ENCODE measurements around the gene ATP1B2.
A peak's percentile ranks its signal among the peaks of the same experiment; 100 is the strongest.

The ATP1B2 gene

DNA sequence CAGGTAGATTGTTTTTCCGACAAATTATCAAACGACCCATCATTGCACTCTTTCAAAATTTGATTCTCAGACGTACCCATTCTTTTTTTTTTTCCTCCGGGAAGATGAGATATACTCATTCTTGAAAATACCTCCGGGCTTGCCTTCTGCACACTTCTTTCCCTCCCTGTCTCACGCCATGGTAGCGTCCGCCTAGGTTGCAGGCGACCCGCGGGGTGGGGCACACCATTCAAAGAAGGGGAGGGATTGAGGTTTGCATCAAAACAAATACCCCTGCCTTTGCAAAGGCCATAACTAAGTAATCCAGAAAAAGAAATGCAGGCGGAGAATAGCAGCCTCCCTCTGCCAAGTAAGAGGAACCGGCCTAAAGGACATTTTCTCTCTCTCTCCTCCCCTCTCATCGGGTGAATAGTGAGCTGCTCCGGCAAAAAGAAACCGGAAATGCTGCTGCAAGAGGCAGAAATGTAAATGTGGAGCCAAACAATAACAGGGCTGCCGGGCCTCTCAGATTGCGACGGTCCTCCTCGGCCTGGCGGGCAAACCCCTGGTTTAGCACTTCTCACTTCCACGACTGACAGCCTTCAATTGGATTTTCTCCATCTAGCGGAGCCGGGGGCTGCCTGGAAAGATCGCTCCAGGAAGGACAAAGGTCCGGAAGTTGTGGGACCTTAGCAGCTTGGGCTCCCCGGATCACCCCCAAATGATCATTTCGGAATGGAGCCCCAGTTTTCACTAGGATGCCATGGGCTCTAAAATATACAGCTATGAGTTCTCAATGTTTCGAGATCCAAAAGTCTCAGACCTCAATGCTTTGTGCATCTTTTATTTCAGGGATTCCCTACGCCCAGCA, 35.7 kb downstream of the ATP1B2 start:
- DNase-seq, result peak; percentile 23

DNA sequence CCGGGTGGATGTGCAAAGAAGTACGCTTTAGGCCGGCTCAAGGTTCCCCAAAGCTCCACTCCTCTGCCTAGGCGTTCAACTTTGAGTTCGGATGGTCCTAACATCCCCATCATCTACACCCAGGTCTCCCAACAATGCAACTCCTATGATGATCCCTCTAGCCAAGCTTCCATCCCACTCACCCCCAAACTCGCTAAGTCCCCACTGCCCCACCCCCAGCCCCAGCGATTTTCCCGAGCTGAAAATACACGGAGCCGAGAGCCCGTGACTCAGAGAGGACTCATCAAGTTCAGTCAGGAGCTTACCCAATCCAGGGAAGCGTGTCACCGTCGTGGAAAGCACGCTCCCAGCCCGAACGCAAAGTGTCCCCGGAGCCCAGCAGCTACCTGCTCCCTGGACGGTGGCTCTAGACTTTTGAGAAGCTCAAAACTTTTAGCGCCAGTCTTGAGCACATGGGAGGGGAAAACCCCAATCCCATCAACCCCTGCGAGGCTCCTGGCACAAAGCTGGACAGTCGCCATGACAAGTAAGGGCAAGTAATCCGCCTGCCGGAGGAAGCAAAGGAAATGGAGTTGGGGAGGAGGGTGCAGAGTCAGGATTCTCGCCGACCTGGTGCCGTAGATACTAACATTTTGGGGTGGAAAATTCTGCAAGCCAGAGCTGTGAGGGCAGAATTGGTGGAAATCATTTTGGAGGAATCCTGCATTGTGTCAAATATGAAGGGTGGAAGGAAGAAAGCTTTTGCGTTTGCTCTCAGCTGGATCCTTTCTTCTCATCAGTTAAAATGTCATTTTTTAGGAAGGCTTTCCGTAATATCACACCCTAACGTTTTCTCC, 36.6 kb downstream of the ATP1B2 start, which contains the start of gene TP53:
Gene TP53, minus strand, starts transcription at position 419 of the 836 bp plus-strand sequence. CDS start 10,896 bp downstream, outside the sequence.
- DNase-seq, result peak; percentile 70

DNA sequence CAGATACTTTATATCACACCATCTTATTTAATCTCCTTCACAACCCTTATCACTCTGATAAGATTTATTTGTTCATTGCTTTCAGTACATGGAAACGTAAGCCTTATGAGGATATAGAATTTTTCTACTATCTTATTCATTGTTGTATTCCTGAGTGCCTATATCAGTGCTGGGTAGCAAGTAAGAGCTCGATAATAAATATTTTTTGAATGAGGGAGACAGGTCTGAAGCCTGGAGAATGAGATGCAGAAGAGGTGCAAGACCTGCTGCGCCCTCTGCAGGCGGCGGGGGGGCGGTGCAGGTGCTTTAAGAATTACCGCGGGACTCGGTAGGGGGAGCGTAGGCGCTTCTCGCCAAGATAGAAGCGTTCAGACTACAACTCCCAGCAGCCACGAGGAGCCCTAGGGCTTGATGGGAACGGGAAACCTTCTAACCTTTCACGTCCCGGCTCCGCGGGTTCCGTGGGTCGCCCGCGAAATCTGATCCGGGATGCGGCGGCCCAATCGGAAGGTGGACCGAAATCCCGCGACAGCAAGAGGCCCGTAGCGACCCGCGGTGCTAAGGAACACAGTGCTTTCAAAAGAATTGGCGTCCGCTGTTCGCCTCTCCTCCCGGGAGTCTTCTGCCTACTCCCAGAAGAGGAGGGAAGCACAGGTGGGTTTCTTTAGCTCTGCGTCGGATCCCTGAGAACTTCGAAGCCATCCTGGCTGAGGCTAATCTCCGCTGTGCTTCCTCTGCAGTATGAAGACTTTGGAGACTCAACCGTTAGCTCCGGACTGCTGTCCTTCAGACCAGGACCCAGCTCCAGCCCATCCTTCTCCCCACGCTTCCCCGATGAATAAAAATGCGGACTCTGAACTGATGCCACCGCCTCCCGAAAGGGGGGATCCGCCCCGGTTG, 37.4 kb downstream of the ATP1B2 start, which contains the start of gene WRAP53:
Gene WRAP53, plus strand, starts transcription at position 570 of the 900 bp plus-strand sequence. Its CDS starts 172 bp downstream, at position 742.
- DNase-seq, result peak; percentile 91

DNA sequence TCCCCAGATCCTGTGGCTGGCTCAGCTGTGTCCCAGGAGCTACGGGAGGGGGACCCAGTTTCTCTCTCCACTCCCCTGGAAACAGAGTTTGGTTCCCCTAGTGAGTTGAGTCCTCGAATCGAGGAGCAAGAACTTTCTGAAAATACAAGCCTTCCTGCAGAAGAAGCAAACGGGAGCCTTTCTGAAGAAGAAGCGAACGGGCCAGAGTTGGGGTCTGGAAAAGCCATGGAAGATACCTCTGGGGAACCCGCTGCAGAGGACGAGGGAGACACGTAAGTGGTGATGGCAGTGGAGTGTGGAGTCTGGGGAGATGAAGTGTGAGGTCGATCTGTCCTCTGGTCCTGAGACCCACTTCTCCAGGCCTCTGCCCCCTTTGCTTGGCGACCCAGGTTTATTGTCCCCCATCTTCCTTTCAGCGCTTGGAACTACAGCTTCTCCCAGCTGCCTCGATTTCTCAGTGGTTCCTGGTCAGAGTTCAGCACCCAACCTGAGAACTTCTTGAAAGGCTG, 38.1 kb downstream of the ATP1B2 start:
- DNase-seq, result no peak

DNA sequence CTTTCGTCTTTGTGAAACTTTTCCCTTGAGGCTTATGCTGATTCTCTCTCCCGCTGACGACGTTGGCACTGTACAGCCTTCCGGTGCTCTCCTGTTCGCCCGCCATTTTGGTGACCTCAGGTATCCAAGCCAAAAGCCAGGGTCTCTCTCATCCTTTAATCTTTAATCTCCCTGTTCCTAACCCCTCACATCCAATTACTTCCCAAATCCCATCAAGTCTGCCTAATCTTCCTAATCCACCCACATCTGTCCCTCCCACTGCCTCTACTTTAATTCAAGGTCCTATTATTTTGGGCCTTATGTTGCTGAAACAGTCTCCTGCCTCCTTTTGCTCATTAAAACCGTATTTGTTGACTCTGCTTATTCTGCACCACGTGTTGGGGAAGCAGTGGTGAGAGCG, 44.9 kb downstream of the ATP1B2 start:
- DNase-seq, result no peak

DNA sequence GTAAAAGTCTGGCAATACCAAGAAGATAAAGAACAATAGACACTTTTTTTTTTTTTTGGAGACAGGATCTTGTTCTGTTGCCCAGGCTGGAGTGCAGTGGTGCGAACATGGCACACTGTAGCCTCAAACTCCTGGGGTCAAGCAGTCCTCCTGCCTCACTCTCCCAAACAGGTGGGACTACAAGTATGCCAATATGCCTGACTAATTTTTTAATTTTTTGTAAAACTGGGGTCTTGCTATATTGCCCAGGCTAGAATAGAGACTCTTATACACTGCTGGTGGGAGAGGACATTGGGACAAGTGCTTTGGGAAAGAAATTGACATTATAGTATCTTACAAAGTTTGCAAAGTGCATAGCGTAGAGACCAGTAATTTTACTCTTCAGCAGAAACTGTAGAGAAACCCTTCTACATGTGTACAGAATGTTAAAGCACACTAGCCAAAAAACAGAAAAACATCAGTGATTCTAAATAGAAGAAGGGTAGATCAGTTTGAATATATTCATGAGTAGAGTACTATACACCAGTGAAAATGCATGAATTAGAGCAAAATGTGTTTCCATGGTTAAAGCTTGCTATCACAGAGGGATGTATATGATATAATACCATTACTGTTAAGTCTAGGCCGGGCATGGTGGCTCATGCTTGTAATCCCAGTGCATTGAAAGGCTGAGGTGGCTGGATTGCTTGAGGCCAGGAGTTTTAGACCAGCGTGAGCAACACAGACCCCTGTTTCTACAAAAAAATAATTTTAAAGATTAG, 47.3 kb downstream of the ATP1B2 start:
- DNase-seq, result no peak

DNA sequence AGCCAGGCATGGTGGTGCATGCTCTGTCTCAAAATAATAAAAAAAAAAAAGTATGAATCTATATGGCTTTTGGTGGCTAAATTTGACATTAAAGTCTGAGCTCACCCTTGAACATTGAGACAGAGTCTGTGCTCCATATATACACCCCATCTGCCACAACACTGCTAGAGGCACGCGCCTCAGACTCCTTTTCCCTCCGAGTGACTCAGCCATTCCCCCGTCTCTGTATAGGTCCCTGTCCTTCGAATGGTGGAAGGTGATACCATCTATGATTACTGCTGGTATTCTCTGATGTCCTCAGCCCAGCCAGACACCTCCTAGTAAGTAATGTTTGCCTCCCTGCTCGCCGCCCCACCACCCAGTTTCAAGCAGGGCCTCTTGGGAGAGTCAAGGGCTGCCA, 49.8 kb downstream of the ATP1B2 start:
- no peak for DNase-seq

DNA sequence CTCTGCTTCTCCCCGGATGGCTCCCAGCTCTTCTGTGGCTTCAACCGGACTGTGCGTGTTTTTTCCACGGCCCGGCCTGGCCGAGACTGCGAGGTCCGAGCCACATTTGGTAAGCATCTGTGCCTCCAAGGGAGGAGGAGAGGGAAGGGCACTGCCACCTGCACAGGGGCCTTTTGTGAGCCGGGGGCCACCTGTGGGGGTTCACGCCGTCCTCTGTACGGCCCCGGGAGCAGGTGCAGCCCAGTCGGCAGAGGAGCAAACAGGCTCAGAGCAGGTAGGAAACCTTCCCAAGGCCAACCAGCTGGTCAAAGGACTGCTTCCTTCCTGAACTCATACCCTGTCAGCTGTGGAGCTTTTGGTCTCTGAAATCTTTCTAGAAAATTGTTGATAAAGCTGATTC, 51.0 kb downstream of the ATP1B2 start:
- DNase-seq, result no peak

DNA sequence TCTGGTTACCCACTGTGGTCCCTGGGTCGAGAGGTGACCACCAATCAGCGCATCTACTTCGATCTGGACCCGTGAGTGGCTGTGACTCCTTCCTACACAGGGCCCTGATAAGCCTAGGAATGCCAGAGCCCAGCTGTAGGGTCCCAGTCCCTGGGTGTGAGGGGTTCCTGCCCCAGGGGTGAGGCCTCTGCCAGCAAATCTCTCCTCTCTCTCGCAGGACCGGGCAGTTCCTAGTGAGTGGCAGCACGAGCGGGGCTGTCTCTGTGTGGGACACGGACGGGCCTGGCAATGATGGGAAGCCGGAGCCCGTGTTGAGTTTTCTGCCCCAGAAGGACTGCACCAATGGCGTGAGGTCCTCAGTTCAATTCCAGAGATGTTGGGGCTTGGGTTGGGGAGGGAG, 52.0 kb downstream of the ATP1B2 start:
- DNase-seq, result no peak

DNA sequence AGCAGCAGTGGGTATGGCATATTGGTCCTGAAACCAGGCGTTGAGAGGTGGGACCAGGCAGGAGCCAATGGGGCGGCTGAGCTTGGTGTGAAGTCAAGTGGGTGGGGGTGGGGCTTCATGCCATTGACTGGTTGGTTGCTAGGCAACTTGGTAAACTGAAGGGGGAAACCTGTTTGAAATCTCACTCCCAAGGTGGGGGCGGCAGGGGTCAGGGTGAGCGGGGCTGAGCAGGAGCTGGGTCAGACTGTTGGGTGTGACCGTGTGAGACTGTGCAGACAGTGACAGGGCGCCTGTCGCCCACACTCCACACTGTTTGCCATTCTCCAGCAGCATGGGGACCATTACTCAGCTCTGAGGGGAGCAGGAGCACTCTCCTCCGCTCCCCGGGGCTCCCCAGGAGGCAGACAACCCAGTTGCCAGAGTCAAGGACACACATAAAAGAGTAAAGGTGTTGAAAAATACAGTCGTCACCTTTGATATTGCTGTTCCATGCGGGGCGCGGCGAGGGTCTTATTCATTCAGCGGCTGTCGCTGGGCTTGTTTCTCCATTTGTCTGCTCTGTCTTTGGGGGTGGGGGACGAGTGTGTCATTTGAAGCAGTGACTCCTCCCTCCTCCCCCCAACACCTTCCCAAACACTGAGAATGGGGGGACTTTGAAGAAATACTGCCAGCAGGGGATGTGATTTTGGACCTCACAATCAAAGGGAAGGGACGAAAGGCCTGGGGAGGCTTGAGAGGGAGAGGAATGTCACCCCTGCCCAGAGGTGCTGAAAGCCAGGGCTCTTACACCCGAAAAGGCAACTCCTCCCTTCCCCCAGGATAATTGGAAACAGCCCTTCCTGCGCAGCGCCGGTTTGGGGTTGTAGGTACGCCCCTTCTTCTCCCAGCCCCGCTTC, 53.1 kb downstream of the ATP1B2 start:
- DNase-seq, result no peak

DNA sequence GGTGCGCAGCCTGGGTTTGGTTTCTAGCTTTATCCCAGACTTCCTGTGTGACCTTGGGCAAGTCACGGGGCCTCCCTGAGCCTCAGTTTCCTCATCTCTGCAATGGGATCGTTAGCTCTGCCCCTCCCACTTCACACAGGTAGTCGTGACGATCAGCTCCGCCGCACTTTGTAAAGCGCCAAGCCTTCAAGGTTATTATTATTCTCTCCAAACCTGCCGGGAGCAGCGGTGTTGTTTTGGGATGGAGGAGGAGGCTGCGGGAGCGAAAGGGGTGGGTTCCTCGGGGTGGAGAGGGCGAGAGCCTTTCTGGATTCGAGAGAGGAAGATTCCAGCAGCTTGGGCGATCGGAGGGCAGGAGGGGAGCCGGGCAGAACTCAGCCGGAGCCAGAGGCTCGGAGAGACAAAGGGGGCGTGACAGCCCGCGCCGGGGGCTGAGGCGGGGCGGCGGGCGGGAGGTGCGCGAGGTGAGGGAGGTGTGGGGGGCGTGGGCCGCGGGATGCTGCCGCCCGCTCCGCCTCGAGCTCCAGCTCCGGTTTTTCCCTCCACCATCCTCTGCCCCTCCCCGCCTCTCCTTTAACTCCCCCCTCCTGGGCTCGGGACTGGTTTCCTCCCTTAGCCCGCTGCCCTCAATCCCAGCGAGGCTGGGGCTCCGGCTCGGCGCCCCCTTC, 54.0 kb downstream of the ATP1B2 start, which contains the start of gene EFNB3:
Gene EFNB3, plus strand, starts transcription at position 602 of the 668 bp plus-strand sequence. CDS start 397 bp downstream, outside the sequence.
- DNase-seq, result no peak

DNA sequence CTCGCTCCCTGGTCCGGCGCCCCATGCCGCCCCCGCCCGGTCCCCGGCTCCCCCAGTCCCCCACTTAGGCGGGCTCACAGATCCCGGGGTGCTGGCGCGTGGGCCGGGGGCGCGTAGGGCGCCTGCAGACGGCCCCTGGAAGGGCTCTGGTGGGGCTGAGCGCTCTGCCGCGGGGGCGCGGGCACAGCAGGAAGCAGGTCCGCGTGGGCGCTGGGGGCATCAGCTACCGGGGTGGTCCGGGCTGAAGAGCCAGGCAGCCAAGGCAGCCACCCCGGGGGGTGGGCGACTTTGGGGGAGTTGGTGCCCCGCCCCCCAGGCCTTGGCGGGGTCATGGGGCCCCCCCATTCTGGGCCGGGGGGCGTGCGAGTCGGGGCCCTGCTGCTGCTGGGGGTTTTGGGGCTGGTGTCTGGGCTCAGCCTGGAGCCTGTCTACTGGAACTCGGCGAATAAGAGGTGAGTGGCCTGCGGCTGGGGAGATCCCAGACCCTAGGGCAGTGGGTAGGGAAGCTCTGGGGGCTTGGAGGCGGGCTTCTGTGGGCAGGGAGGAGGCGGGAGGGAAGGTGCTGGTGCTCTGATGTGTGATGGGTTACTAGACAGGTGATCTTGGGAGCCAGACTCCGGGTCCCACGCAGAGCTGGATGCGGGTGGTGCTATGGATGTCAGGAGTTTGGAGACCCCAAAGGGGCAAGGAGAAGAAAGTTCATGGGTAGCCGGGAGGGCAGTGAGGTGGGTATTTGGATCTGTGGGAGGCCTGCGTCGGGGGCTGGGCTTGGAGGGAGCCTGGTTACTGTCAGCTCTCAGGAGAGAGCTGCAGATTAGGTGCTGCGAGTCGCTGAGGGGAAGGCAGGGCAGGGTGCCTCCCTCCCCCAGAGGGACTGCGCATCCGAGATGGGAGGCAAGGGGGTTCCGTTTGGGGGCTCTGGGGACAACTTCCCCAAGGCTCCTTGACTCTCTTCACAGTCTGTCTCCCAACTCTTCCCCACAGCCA, 54.8 kb downstream of the ATP1B2 start:
- no peak for DNase-seq

DNA sequence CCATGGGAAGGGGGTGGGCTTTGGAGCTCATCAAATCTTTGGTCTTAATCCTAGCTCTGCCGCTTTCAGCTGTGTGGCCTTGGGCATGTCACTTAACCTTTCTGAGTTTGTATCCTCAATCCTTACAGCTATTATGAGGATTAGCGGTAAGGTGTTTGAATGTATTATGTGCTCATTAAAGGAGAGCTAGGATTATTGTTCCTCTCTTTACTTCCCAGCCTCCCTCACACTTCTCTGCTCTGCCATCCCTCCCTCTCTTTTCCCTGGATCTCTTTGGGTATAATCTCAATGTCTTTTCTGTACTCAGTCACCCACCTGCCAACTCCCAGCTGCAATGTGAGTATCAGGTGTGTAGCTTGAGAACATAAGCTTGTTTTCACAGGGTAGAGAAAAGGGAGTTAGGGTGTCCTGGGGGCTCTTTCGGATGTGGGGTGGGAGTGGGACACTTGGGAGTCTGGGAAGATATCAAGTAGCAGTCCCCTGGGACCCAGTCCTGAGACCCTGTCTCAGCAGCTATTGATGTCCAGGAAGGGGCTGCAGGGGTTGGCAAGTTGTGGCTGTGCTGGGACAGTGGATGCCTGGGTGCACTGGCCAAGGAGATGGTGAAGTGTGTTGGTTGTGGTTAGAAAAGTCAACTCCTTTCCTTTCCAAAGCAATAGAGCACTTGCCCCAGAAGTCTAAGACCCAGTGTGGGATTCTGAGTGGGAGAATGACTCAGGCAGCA, 56.1 kb downstream of the ATP1B2 start:
- DNase-seq, result no peak

Measured in NCI-H2107 (cell line).